ENCODE results near the gene SETBP1.

- TF ChIP-seq CTCF (IDR thresholded peaks at IDR 0.05 in 2 of 3, conservative IDR thresholded peaks at IDR 0.05 in 1 of 3; ENCODE audit: insufficient read depth in 2 of 3, low read depth in 1 of 3, low read length in 3 of 3) = no peak
- no peak for TF ChIP-seq ETS1 (conservative IDR thresholded peaks at IDR 0.05; ENCODE audit: control insufficient read depth, low read depth, low read length)
- TF ChIP-seq CBFB (CRISPR knock-in tag; IDR thresholded peaks at IDR 0.05) = no peak
- no peak for TF ChIP-seq ZFX (CRISPR knock-in tag; IDR thresholded peaks at IDR 0.05)
- TF ChIP-seq ZNF766 (CRISPR knock-in tag; conservative IDR thresholded peaks at IDR 0.05) = no peak
- TF ChIP-seq NCOR1 (IDR thresholded peaks at IDR 0.05) = no peak
- no peak for TF ChIP-seq PHB2 (IDR thresholded peaks at IDR 0.05; ENCODE audit: low read depth)
- TF ChIP-seq FOSL1 (tag; conservative IDR thresholded peaks at IDR 0.05) = no peak
- no peak for TF ChIP-seq REST (IDR thresholded peaks at IDR 0.05; ENCODE audit: borderline replicate concordance)
- TF ChIP-seq REST (CRISPR knock-in tag; IDR thresholded peaks at IDR 0.05; ENCODE audit: low read depth) = no peak
- TF ChIP-seq TBL1XR1 (IDR thresholded peaks at IDR 0.05; ENCODE audit: low read length in 2 of 2) = no peak
Measured at GRCh38 chr18:45100321-45101105, 419.8 kb downstream of the SETBP1 start.
